ENCODE measurements around the gene NTSR1. TPM values are rescaled to one million over a fixed set of nuclear protein-coding genes. Genes with fewer than 3 reads are reported as not detected.

Gene NTSR1
- total and polyA plus RNA-seq, 2 of the 13 experiments (the other 11 are each of a cell fraction or from before 2014, with no cell fraction given) = 0.09 to 0.12 TPM

GRCh38 chr20:62666736-62667529 is 41.7 kb upstream of the NTSR1 start (continued):
- TF ChIP-seq REST (IDR thresholded peaks at IDR 0.05; ENCODE audit: borderline replicate concordance in 1 of 2, low read depth in 1 of 2, low read length in 2 of 2) (no peak; a peak in 1 of 4 replicates), NR2F6 (IDR thresholded peaks at IDR 0.05) (peak; percentile 94), NR2F6 (CRISPR knock-in tag; IDR thresholded peaks at IDR 0.05) (peak; percentile 97), BHLHE40 (IDR thresholded peaks at IDR 0.05; ENCODE audit: low read length) (peak; percentile 60; the same call in 1 of the 2 replicates), MLXIP (CRISPR knock-in tag; IDR thresholded peaks at IDR 0.05; ENCODE audit: borderline replicate concordance) (peak; percentile 82; the same call in 1 of the 2 replicates), HOXA7 (CRISPR knock-in tag; IDR thresholded peaks at IDR 0.05) (no peak), GLMP (CRISPR knock-in tag; IDR thresholded peaks at IDR 0.05; ENCODE audit: borderline replicate concordance) (no peak), NFYC (CRISPR knock-in tag; IDR thresholded peaks at IDR 0.05) (peak; percentile 41; the same call in 1 of the 2 replicates), SP2 (CRISPR knock-in tag; IDR thresholded peaks at IDR 0.05) (peak; percentile 40; the same call in 1 of the 2 replicates), FOSL2 (CRISPR knock-in tag; IDR thresholded peaks at IDR 0.05) (peak; percentile 98), FOXJ3 (CRISPR knock-in tag; IDR thresholded peaks at IDR 0.05; ENCODE audit: borderline replicate concordance) (peak; percentile 92), ATF4 (CRISPR knock-in tag; IDR thresholded peaks at IDR 0.05) (peak in 1 of 2 experiments; percentile 49; a peak in 2 of 4 replicates), ZNF670 (CRISPR knock-in tag; IDR thresholded peaks at IDR 0.05; ENCODE audit: borderline replicate concordance) (no peak)
